A673 (cell line): ENCODE results near the gene CDH23.

Experiments used
- CTCF ChIP-seq: fragments of 300-800, 200-600 bp; sonication (generic); conservative IDR thresholded peaks from 2 replicates; pipeline ENCODE4 v1.5.1; 2017; ENCODE audit warnings: low read depth, mild to moderate bottlenecking, antibody characterized with exemption, low read length, moderate library complexity, mixed read lengths
- EZH2 ChIP-seq: fragments of 200-600 bp; sonication (generic); IDR thresholded peaks from 2 replicates; pipeline ENCODE4 v1.6.1; 2017; ENCODE audit warnings: borderline replicate concordance, low read depth, mild to moderate bottlenecking, mixed read lengths, antibody characterized with exemption, low read length; ENCODE audit not compliant: poor library complexity, severe bottlenecking

DNA sequence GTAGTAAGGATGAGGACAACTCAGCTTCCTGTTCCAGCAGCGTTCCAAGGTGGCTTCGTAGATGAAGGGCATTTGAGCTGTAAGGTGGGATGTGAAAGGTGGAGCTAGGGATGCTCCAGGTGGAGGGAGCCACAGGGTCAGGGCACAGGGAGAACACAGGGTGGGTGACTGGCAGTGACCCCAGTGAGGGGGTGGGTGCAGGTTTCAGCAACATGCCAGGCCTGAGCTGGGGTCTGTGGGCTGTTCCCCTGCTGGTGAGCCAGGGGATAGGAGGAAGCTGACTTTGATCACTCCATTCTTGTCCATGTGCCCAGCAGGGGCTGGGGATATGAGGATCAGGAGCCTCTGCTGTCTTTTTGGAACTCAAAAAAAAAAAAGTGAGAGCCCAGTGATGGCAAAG, 33.2 kb downstream of the CDH23 start:
- TF ChIP-seq CTCF (peak; percentile 60), EZH2 (no peak)
